Retina (tissue), 1 donor: ENCODE measurements around the gene STARD8.
"Not testable (repeated sequence)": the region's sequence is repeated elsewhere in the genome, so short reads cannot be mapped to it uniquely, and the experiment has no call there.

Source experiments
- DNase-seq: peaks from one replicate; pipeline ENCODE4 v3.0.0-alpha.2; 2016

The STARD8 gene

DNA sequence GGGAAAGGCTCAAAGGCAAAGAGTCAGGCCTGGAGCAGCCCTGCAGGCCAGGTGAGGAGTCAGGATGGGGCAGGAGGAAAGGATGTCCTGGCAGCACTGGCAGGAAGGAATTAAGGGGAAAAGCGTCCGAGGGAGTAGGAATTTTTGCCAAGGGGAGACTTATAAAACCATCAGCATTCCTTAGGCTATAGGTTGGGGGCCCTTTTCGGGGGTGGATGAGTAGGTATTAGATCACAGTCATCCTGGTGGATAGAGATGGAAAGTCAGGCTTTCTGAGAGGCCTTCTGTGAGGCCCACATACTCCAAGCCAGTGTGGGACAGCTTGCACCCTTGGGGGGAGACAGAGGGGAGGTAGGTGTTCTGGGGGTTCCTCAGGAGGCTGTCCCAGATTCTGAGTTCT, 12.3 kb downstream of the STARD8 start:
- DNase-seq: no peak

DNA sequence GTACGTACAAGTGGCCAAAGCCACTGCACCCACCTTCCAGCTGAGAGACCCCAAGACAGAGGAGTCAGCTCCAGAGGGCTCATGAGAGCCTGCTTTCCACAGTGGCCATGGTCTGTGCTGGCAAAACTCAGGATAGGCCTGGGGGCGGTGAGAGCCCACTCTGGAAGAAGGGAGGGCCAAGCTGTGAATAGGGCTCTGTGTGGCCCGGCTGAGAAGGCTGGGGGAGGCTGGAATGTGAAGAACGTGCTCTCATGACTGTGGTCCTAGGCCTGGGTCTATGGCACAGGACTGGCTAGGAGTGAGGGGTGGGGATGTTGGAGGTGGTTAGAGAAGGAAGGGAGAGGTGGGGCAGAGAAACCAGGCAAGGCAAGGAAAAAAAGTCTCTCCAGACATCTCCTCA, 13.3 kb downstream of the STARD8 start:
- no peak for DNase-seq

DNA sequence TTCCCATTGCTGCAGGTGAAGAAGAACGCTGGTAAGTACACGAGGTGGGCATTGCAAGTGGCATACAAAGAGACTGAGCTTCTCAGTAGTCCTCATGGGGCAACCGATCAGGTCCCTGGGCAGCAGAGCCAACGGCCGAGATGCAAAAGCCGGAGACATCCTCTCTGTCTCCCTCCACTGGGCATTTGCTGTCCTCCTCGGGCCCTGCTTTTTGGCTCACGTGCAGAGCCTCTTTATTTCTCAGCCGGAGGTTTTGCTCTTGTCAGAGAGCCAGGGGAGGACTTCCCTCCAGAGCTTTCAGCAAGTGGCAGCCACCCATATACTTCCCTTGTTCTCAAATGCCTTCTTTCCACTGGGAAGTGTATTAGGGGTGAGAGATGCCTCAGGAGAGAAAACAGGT, 18.0 kb downstream of the STARD8 start:
- DNase-seq: no peak

DNA sequence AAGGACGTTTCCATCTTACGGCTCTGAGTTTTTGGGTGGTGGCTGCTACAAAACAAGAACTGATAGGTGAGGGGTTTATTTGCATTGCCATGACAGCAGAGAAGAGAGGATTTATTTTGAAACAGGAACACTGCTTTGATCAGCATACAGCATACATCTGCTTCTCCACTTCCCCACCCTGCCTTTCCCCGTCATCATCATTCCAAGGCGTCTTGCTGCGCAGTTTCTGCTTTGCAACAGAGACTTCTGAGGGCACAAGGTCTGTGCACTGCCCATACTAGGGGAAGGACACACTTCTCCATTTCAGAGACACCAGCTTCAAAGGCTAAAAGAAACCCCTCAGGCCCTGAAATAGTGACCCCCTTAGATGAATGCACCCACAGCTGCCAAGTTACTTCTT, 19.1 kb downstream of the STARD8 start:
- DNase-seq: no peak

DNA sequence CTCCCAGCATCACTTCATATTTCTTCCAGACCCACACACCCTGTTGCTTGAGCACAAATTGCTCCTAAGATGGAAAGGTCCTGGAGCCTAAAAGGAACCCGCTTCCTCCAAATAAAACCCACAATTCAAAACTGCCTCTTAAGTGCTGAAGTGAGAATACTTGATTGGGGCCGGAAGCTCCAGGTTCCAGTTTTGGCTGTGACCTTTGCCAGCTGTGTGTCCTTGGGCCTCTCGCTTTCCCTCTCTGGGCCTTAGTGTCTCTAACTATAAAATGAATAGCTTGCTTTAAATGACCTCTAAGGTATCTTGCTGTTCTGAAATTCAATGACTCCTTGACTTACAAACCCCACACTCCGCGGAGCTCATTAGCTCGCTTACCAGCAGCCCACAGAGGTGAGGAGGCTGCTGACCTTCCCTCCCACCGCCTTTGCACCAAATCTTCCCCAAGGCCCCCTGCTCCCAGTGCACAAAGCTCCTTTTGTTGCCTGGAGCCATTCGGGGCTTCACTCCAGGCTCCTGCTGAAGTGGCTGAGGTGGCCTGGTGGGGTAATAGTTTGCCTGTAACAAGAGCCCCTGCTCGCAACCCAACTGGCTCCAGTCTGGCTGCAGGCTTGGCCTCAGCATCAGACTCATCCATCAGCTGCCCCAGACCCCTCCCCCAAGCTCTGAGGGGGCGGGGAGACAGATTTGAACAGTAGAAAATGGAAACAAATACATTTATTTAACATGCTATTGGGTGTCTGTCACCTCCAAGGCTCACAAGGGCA, 21.8 kb downstream of the STARD8 start:
- DNase-seq: no peak

DNA sequence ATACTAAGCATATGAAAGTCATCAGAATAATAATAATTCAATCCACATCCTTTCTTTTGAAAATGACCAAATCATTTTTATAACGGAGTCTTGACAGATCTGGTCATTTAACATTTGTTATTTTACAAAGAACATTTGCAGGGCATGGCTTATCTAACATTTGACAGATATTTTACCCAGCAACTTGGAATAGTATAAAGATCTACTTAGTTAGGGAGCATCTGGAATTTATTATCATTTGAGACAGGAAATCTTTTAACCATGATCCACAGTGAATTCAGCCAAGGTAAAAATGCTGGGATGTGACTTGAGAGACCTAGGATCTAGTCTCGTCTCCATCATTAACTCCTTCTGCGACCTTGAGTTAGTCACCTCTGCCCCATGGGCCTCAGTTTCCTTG, 22.4 kb downstream of the STARD8 start:
- no peak for DNase-seq

DNA sequence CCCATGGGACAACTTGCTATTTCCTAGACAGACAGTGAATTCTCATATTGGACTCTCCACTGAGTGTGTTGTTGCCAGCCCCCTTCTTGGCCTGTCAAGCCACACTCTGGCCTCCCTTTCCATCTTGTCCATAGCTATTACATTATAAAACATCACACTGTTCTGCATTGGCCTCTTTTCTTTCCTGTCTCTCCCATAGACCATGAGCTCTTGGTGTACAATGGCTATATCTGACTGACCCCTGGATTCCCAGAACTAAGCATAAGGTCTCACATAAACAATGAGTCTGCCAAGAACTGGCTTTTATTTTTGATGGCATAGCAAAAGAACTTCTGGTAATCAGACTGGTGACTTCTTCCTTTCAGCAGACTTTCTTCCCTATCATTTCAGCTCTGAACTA, 23.8 kb downstream of the STARD8 start:
- no peak for DNase-seq

DNA sequence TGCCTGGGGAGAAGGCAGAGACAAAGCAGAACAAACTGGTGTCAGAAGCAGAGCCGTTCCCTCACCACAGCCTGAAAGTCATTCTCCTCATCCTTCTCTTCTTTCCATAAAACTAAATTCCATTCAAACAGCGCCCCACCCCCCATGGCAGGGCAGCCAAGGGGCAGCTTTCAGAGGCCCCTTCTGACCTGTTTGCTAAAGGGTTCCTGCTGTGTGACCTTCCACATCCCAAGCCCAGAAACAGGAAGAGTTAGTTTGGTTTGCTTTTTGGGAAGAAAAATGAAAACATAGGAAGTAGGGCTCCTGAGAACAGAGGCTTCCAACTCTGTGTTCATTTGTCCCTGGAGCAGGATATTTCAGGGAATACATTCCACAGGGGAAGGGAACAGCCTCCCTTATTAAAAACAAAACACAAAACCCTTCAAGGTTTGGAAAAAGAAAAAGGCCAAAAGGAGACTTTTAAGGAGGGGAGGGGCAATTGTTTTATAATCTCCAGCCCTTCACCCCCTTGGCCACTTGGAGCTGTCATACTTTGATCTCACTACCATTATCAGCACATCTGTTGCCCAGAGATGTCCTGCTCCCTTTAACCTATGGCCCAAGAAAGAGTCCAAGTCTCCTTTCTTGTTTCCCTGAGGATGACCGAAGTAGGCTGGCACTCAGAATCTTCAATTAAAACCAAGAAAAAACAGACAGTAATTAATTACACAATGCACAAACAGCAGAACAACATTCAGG, 25.3 kb downstream of the STARD8 start:
- no peak for DNase-seq

DNA sequence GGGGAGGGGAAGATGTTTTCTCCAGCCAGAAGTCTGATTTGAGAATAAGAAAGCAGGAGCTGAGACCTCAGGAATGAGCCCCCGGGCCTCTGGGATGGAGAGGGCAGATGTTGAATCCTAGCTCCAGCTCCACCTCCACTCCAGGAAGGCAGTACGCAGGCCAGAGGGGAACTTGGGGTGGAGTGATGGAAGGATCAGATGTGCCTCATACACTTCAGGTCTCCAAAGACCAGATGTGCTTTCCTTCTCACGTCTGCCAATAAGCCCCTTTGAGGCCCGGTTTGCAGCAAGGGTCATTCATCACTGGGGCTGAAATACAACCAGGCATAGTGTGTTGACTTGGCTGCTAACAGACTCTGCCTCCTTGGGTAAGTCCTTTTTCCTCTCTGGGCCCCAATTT, 28.1 kb downstream of the STARD8 start:
- DNase-seq: no peak

DNA sequence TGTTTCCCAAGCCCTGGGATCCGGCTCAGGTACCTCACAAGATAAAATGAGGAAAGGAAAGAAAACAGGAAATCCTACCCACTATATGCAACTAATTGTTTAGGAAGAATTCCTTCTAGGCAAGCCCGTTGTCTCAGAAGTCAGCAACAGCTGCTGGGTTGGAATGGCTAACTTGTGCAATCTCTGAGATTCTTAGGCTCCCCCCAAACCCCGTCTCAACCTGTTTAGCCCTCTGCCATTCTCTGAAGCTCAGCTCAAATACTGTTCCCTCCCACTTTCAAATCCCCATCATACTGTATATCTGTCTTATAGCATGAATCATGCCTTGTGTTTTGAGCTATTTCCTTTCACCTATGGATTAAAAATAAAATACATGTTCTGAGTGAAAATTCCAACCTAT, 28.9 kb downstream of the STARD8 start:
- DNase-seq: no peak

DNA sequence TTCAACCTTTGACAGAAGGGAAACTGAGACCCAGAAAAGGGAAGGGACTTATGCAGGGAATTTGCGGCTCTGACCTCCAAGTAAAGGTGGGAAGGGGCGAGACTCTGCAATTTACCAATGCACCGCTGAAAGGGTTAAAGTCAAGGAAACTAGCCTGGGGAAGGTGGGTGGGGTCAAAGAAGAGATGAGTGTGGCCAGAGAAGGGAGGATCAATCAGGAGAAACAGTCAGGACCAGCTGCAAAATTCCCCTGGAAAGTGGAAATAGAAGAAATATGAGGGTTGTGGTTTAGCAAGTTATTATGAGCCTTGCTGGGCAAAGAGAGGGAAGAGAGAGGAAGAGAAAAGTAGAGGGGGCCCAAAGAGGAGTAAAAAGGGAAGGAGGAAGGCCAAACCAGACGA, 30.5 kb downstream of the STARD8 start:
- DNase-seq: no peak

DNA sequence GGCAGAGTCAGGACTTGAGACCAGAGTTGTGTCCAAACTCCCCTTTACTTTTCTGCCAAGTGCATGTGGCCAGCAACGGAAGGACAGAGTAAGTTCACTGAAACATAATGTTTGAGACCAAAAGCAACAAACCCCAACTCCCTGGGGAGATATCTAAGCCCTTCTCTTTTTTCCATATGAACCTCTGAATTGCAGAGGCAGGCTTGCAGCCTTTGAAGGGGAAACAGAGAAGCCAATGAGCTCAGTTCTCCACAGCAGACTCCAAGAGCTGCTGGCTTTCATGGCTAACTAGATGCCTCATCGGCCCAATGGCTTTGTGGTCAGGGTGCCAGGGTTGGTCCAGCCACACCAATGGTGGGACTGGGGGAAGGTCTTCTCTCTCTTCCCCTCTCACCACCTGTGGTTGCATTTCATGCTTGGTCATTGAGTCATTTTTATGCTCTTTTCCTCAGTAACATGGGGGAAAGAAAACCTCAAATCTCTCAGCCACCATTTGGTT, 34.0 kb downstream of the STARD8 start:
- no peak for DNase-seq

DNA sequence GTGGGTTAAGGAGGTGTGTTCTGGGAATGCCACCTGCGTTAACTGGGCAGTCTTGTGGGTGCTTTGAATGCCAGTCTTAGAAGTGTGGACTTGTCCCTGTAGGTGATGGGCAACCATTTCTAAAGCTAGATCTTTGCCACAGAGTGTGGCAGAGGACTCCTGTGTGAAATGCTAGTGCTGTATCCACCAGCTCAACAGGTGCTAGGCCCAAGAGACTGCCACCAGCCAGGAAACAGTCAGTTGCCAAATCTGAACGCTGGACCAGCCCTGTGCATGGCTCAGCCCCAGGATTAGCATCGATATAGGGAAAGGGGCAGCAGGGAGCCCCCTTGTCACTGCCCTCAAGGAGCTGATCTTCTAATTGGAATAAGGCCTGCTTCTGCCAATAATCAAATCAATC, 35.3 kb downstream of the STARD8 start:
- DNase-seq: no peak

DNA sequence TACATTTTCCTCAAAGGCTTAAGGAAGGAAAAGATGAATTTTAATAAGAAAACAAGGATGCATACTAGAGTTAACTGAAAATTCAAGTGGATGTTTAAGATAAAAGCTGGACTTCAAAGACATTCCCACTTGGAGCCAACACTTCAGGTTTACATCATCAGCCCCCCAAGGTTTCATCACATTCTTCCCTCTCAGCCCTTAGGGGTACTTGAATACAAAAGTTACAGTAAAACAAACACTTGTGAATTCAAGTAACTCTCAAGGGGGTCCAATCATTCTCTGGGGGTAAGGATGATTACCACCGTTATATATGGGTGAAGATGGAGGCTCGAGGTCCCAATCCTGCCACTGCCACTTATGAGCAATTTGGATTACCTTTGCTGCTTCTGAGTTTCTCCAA, 36.1 kb downstream of the STARD8 start:
- no peak for DNase-seq

DNA sequence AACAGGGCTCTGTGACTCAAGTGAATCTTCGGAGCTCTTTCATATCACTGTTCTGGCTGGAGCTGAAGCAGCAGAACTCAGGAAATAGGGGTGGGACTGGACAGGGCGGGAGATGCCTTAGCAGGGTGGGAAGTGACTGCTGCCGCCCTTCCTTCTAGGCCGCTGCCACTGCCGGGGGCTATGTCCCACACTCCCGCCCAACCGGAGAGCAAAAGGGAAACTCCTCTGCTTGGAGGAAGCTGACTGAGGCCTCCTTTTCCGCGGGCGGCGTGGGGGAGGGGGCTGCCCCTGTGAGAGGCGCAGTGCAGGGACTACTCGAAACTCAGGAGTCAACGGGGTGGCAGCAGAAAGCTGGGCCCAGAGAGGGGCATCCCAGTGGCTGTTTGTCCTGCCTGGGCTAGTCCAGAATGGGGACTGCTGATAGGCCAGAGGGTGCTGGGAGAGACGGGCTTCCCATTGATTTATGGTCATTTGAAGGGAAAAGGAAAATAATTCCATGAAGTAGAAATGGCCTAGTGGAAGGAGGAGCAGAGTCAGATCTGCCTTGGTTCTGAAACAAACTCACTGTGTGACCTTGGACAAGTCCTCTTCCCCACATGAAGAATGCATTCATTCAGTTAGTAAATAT, 36.9 kb downstream of the STARD8 start:
- DNase-seq: no peak

DNA sequence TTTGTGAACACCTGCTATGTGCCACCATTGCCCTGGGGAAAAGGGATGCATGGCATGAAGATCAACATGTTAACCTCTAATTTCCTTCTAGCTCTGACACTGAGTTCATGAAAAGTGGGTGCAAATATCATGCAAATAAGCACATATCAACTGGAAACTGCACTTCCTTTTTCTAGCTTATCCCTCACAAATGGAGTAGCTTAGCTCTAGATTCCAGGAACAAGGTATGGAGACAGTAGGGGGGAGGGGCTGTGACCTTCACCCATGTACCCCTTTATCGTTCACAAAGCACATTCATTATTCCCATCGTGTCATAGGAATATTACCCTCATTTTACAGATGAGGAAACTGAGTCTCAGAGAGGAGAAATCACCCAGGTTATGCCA, 37.4 kb downstream of the STARD8 start:
- DNase-seq: no peak

DNA sequence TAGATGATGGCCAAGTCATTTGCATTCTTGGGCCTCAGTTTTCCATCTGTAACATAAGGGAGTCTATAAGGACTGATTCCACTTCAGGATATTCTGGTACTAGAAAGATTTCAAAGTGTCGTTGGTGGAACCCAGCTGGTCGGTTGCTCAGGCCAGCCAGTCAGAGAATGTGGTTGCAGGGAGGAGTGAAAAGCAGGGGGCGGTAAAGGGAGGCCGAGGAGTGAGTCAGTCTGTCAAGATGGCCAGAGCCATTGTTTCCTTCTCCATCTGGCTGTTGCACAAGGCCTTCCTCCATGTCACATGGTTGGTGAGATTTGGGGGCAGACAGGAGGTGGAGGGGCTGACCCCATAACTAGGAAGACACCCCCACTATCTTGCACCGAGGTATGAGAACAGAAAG, 38.2 kb downstream of the STARD8 start:
- no peak for DNase-seq

DNA sequence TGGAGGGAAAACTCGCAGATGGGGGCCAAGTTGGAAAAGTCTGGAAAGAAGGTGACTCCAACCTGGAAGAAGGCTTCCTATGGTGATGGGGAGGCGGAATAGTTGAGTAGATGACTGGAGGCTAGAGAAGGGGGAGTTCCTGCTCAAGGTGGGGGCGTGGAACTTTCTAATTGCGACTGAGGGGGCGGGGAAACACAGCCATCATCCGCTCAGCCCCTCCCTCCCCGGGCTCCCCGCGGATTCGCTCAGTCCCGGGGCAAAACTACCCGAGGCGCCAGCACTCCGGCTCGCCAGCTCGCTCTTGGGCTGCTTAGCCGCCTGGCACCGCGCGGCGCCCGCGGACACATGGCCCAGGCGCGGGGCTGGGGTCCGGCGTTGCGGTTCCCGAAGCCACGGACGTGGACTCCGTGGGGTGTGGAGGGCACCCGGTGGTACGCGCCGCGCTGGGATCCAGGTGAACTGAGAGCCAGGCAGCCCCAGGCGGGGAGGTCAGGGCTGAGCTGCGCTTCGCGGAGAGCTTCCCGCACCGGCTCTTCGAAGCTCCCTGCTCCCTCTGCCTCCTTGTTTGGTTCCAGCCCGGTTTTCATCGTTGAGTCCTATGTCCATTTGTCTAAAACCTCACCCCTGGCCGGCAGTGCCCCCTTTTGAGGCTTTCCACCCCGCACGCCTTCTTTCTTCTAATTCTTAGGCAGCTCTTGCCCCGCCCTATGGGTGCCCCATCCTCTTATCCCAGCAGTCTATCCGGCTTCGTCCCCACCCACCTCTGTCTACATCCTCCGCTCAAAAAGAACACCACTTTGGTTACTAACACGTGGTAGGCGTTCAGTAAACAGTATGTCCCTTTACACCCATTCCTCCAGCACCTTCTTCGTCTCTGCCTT, 38.9 kb downstream of the STARD8 start:
- peak; percentile 38 for DNase-seq

DNA sequence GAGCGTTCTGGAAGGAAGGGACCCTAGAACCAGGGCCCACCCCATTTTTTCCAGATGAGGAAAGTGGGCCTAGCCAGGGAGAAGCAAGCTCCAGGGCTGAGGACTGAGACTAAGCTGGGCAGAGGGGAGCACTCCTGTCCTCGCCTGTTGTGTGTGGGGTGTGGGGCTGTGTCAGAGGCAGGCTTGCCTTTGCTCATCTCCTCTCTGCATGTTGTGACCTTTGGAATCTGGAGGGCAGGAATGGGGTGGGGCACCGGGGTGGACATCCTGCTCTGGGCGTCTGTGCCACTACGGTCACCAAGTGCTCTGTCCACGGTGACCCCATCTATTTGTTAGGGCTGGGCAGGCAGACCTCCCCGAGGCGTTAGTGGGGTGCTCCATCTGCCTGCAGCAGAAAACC, 41.5 kb downstream of the STARD8 start:
- not testable (repeated sequence) for DNase-seq

DNA sequence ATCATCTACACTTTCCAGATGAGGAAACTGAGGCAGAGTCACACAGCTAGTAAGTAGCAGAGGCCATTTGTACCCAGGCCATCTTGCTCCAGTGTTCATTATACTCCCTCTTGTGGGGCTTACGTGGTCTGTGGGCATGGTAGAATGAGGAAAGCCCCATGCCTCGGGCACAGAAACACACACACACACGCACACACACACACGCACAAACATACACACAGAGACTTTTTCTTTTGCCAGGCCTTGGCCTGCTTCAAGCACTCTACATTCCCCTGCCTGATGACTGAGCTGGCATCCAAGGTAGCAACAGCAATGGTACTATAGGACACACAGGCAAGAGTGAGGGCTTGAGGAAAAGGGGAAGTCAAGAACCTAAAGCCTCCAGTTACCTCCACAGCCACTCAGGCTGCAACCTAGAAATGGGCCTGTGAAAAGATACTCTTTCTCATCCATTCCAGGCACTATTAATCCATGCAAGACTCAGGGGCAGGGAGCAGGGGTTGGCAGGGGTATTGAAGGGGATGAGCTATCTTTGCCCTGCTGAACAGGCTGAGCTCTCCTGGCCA, 43.6 kb downstream of the STARD8 start:
- DNase-seq: no peak

DNA sequence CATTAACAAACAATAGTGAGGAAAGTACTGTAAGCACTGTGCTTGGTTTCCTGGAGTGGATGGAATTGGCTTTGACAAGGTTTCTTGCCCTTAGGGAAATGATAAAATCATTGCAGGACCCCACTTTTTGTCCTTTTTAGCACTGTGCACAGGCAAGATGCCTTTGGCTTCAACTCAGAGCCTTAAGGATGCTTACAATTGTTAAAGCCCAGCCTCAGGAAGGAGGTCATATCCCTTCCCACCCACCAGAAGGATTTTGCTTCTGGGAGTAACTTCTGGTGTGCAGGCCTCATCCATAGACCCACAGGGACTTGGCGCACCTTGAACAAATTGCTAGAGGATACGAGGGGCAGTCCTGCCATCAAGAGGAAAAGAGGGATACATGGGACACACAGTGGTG, 44.5 kb downstream of the STARD8 start:
- DNase-seq: no peak

DNA sequence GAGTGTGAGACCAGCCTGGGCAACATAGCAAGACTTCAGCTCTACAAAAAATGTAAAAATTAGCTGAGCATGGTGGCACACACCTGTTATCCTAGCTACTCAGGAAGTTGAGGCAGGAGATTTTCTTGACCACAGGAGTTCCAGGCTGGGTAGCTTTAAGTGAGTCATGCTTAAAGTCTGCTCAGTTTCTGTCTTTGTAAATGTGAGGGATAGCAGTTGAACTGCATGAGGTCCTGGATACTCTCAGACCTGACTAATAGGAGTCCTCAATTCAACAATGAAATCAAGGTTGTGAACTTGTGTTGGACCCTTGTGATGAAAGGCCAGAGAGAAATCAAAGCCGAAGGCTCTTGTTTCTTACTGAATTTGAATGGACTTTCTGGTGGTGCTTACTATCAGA, 45.2 kb downstream of the STARD8 start:
- no peak for DNase-seq
